Sigmoid colon (tissue), 7 donors: Measurements from ENCODE around the gene ZNF219. TPM values are rescaled to one million over a fixed set of nuclear protein-coding genes. Genes with fewer than 3 reads are reported as not detected.

Source experiments
- DNase-seq: peaks from one replicate; pipeline ENCODE4 v3.0.0-alpha.2; 2019
- H3K27ac ChIP-seq, 4 donors: fragments of 200-600 bp; sonication (generic); one replicate each; pipeline ENCODE4 v1.5.1; 2016 to 2019; ENCODE audit warnings: mild to moderate bottlenecking in 1 of 4
- H3K27me3 ChIP-seq, 3 donors: fragments of 200-600 bp; sonication (generic); one replicate each; pipeline ENCODE4 v1.5.1; 2019; ENCODE audit warnings: mild to moderate bottlenecking in 1 of 3
- H3K36me3 ChIP-seq, 4 donors: fragments of 200-600 bp; sonication (generic); one replicate each; pipeline ENCODE4 v1.5.1; 2016 to 2019
- H3K4me1 ChIP-seq, 4 donors: fragments of 200-600 bp; sonication (generic); one replicate each; pipeline ENCODE4 v1.5.1; 2017 to 2019
- H3K4me3 ChIP-seq, 4 donors: fragments of 200-600 bp; sonication (generic); one replicate each; pipeline ENCODE4 v1.5.1; 2017 to 2019; ENCODE audit warnings: mild to moderate bottlenecking in 2 of 4, moderate library complexity in 1 of 4
- H3K9me3 ChIP-seq, 4 donors: fragments of 200-600 bp in 3 of 4; sonication (generic) in 3 of 4; one replicate each; pipeline versions ENCODE4 v1.5.1 to v1.6.1; 2013 to 2019
- CTCF ChIP-seq, 4 experiments: fragments of 450-650 bp in 3 of 4; fragments of 200-600 bp in 1 of 4; IDR thresholded peaks; one replicate each; pipeline ENCODE4 v1.5.1; 2016 to 2019; ENCODE audit warnings: antibody characterized with exemption in 4 of 4, mild to moderate bottlenecking in 3 of 4, moderate library complexity in 2 of 4
- EP300 ChIP-seq, 4 donors: sonication (generic); formaldehyde crosslinking; IDR thresholded peaks; one replicate each; pipeline ENCODE4 v1.6.1; 2017; ENCODE audit warnings: antibody characterized with exemption in 4 of 4
- POLR2A ChIP-seq, 2 donors: fragments of 450-650 bp; IDR thresholded peaks; one replicate each; pipeline ENCODE4 v1.6.1; 2016; ENCODE audit warnings: antibody characterized with exemption in 2 of 2, mild to moderate bottlenecking in 2 of 2, moderate library complexity in 2 of 2
- POLR2AphosphoS5 ChIP-seq, 4 donors: sonication (generic); formaldehyde crosslinking; IDR thresholded peaks; one replicate each; pipeline ENCODE4 v1.6.1; 2017; ENCODE audit warnings: antibody characterized with exemption in 4 of 4
- WGBS, 2 donors: extraction: QIAGEN DNeasy Blood & Tissue Kit; methylation state at CpG; one replicate each; pipeline ENCODE4 v1.1.7; 2013; 5-methylcytosine and 5-hydroxymethylcytosine counted together
- intact Hi-C: fragments of 100-400 bp; cut with DNase I; formaldehyde crosslinking; loops from one replicate; pipeline ENCODE4 v1.15.1; 2023
- polyA plus RNA-seq, 3 donors: library from polyadenylated mRNA; stranded (reverse); fragments of 200-250 nt; gene quantifications; one replicate each; pipeline ENCODE4 v1.2.3, GENCODE V29; 2013
- total RNA-seq, 4 donors: library from RNA; depleted of rRNA; stranded (reverse); fragments of >200 nt; gene quantifications; one replicate each; pipeline ENCODE4 v1.1.0, GENCODE V29; 2016
- donor health status: healthy with polysubstance abuse.
- donor health status: Bipolar disorder and iron deficiency.
- donor health status: healthy.

The ZNF219 gene
- total and polyA plus RNA-seq, 7 donors: 27.6 to 89.7 (median 48.2) TPM

- no peaks in the 10 kb centered on the region for H3K27me3 ChIP-seq
- no peaks in the 10 kb centered on the region for H3K9me3 ChIP-seq
- H3K27ac ChIP-seq: peak overlapping the region; percentile 92 to 98 (median 97)
- no peak for DNase-seq
- H3K4me3 ChIP-seq: peak overlapping the region; percentile 37 to 77 (median 72)
- H3K36me3 ChIP-seq: peaks cover 0 to 11% (median 8%) of the 10 kb centered on the region in 4 donors
- TF ChIP-seq POLR2AphosphoS5 (IDR thresholded peaks at IDR 0.05) (no peak), EP300 (IDR thresholded peaks at IDR 0.05) (no peak), CTCF (IDR thresholded peaks at IDR 0.05) (no peak), POLR2A (IDR thresholded peaks at IDR 0.05) (no peak)
- peaks cover 0 to 65% (median 59%) of the 10 kb centered on the region in 4 donors for H3K4me1 ChIP-seq
- 20 to 54% methylated on average over 10 of the region's 10 CpGs for WGBS, 2 donors
- intact Hi-C loops: loop anchor here (5.0 to 10.0 kb wide), 3 partner anchors 415 to 762 kb away; partner anchors contain the start of genes CCNB1IP1 and RNASE4
These were observed 1.3 kb downstream of the ZNF219 start for GRCh38 chr14:21096978-21097635.

GRCh38 chr14:21096438-21096837, 2.0 kb downstream of the ZNF219 start:
- Histone ChIP-seq H3K27me3 (no peaks in the 10 kb centered on the region), H3K9me3 (no peaks in the 10 kb centered on the region), H3K27ac (peak overlapping the region; percentile 92 to 98 (median 97)), H3K36me3 (peaks cover 0 to 18% (median 14%) of the 10 kb centered on the region in 4 donors), H3K4me1 (peaks cover 0 to 69% (median 62%) of the 10 kb centered on the region in 4 donors), H3K4me3 (no peak overlapping the region)
- TF ChIP-seq POLR2AphosphoS5 (IDR thresholded peaks at IDR 0.05) (no peak), CTCF (IDR thresholded peaks at IDR 0.05) (no peak), POLR2A (IDR thresholded peaks at IDR 0.05) (no peak), EP300 (IDR thresholded peaks at IDR 0.05) (no peak)
- 69 to 81% methylated on average over 3 of the region's 3 CpGs for WGBS, 2 donors
- DNase-seq: no peak
- intact Hi-C loops: loop anchor here (5.0 to 10.0 kb wide), 3 partner anchors 414 to 762 kb away; partner anchors contain the start of genes CCNB1IP1 and RNASE4

GRCh38 chr14:21095430-21096205, 2.8 kb downstream of the ZNF219 start:
- Histone ChIP-seq H3K36me3 (peaks cover 0 to 26% (median 23%) of the 10 kb centered on the region in 4 donors), H3K4me3 (no peak overlapping the region), H3K9me3 (no peaks in the 10 kb centered on the region), H3K27me3 (no peaks in the 10 kb centered on the region), H3K4me1 (peaks cover 0 to 69% (median 62%) of the 10 kb centered on the region in 4 donors), H3K27ac (peak overlapping the region; percentile 92 to 98 (median 97))
- WGBS, 2 donors: 70% methylated on average over 6 of the region's 6 CpGs
- intact Hi-C loops: loop anchor here (5.0 to 10.0 kb wide), 3 partner anchors 413 to 761 kb away; partner anchors contain the start of genes CCNB1IP1 and RNASE4
- DNase-seq: no peak
- TF ChIP-seq POLR2A (IDR thresholded peaks at IDR 0.05): no peak
- no peak for TF ChIP-seq POLR2AphosphoS5 (IDR thresholded peaks at IDR 0.05)
- no peak for TF ChIP-seq CTCF (IDR thresholded peaks at IDR 0.05)
- no peak for TF ChIP-seq EP300 (IDR thresholded peaks at IDR 0.05)

- Histone ChIP-seq H3K4me3 (no peak overlapping the region), H3K36me3 (peaks cover 0 to 42% (median 26%) of the 10 kb centered on the region in 4 donors), H3K9me3 (no peaks in the 10 kb centered on the region), H3K27ac (peak overlapping the region in 3 of 4 donors; percentile 42 to 98 (median 45)), H3K4me1 (peaks cover 0 to 55% (median 50%) of the 10 kb centered on the region in 4 donors), H3K27me3 (no peaks in the 10 kb centered on the region)
- TF ChIP-seq EP300 (IDR thresholded peaks at IDR 0.05) (no peak), CTCF (IDR thresholded peaks at IDR 0.05) (peak in 1 of 4 experiments; percentile 24)
- 64 to 73% methylated on average over 7 of the region's 7 CpGs for WGBS, 2 donors
- intact Hi-C loops: loop anchor here (2.0 to 10.0 kb wide), 3 partner anchors 79 to 759 kb away; partner anchors contain the start of gene CCNB1IP1
- DNase-seq: no peak
These were observed 4.4 kb downstream of the ZNF219 start for GRCh38 chr14:21093769-21094681.
